NT2/D1 (cell line): Measurements from ENCODE around the gene PRKAG2.

Source experiments
- DNase-seq: peaks from one replicate; pipeline ENCODE4 v3.0.0-alpha.2; 2011; ENCODE audit warnings: low read depth, low spot score
- H3K27me3 ChIP-seq: 2 replicates; pipeline ENCODE4 v1.6.0; 2011; ENCODE audit warnings: mild to moderate bottlenecking; ENCODE audit not compliant: insufficient read length, insufficient read depth
- H3K36me3 ChIP-seq: 2 replicates; pipeline ENCODE4 v1.6.1; 2011; ENCODE audit warnings: mild to moderate bottlenecking, low read length, mixed read lengths; ENCODE audit not compliant: insufficient read depth, insufficient read length
- H3K4me1 ChIP-seq: 2 replicates; pipeline ENCODE4 v1.5.1; 2011; ENCODE audit not compliant: insufficient read depth, insufficient read length
- H3K4me3 ChIP-seq: 2 replicates; pipeline ENCODE4 v1.5.1; 2011; ENCODE audit warnings: low read depth; ENCODE audit not compliant: insufficient read length
- H3K9ac ChIP-seq: 2 replicates; pipeline ENCODE4 v1.6.0; 2011; ENCODE audit warnings: low read depth; ENCODE audit not compliant: insufficient read length
- H3K9me3 ChIP-seq: 2 replicates; pipeline ENCODE4 v1.5.1; 2011; ENCODE audit warnings: mild to moderate bottlenecking, low read length; ENCODE audit not compliant: insufficient read depth
- SUZ12 ChIP-seq: IDR thresholded peaks from 2 replicates; pipeline ENCODE4 v1.6.1; 2011; ENCODE audit not compliant: insufficient read length, insufficient read depth; ENCODE audit errors: extremely low read depth
- YY1 ChIP-seq: IDR thresholded peaks from 2 replicates; pipeline ENCODE4 v1.6.1; 2011; ENCODE audit not compliant: insufficient read length, insufficient read depth
- ZNF274 ChIP-seq: IDR thresholded peaks from 2 replicates; pipeline ENCODE4 v1.6.1; 2011; ENCODE audit warnings: mild to moderate bottlenecking, low read depth, low read length

PRKAG2 gene

DNA sequence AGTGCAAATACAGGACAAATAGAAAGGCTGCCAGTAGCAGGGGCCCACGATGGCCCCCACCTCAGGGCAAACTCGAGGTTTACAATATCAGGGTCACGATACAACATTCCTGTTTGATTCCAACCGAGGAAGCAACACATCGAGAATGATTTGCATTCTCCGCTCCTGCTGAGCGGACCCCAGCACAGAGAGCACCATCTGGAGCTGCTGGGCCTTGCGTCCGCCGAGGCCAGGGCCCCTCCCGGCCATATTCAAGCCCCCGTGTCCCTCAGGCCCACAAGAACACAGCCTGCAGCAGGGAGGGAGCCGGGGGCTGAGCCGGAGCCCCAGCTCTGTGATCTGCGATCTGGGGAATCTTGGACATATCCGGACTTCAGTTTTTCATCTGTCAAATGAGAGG lies 84.3 kb downstream of the PRKAG2 start:
- H3K4me3 ChIP-seq, result no peak overlapping the region
- no peak for TF ChIP-seq ZNF274
- no peak for TF ChIP-seq YY1
- no peak for TF ChIP-seq SUZ12
- peaks cover 11% of the 10 kb centered on the region for H3K4me1 ChIP-seq
- DNase-seq, result no peak
- no peaks in the 10 kb centered on the region for H3K27me3 ChIP-seq
- no peaks in the 10 kb centered on the region for H3K36me3 ChIP-seq
- H3K9ac ChIP-seq, result no peak overlapping the region
- no peaks in the 10 kb centered on the region for H3K9me3 ChIP-seq

DNA sequence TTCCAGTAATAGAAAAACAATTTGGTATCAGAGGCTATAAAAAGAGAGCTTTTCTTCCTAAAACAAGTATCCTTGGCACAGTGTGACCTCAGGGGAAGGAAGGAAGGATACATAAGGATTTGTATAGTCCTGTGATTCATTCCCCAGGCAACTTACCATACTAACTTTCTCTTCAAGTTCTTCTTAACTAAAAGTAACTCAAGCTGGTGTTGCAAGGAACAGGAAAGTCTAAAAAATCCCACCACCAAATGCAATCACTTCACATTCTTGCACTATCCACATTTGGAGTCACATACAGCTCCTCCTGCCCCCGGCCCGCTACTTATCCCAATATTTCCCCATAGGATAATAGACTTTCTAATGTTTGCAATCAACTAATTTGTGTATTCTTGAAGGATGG lies 84.8 kb downstream of the PRKAG2 start:
- H3K4me1 ChIP-seq, result peaks cover 11% of the 10 kb centered on the region
- TF ChIP-seq YY1 (no peak), ZNF274 (no peak), SUZ12 (no peak)
- no peaks in the 10 kb centered on the region for H3K27me3 ChIP-seq
- H3K36me3 ChIP-seq, result no peaks in the 10 kb centered on the region
- no peak overlapping the region for H3K9ac ChIP-seq
- no peaks in the 10 kb centered on the region for H3K9me3 ChIP-seq
- no peak overlapping the region for H3K4me3 ChIP-seq
- DNase-seq, result no peak

DNA sequence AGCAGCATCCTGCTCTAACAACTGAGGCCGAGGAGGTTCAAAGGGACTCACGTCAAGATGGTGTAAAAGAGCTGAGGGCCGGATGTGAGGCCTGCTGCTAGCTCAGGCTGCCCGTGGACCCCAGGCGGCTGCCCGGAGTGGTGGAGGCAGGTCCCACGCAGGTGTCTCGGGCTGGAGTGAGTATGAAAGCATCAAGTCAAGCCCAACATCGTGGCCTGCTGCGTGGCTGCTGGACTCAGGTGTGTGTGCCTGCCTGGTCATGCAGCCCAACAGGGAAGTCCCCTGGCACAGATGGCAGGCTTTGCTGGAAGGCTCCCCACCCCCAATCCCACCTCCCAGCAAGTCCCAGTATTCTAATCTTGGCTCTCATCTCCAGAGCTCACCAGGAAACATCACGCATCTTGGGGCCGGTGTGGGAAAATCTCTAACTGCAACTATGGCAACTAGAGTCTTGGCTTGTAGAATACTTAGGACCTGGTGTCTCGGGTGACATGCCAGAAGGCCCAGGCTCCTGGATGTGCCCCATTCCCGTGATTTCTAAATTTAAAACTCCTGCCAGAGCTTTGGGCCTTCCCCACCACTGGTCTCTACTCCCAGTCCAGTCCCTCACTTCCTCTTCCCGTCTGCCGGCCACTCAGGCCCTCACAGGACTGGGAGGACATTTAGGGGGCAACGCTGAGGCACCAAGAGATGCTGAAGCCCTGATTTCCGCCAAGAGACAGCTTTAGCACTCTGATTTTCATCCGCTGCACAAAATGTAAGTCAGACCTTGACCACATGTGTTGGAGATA lies 85.9 kb downstream of the PRKAG2 start:
- H3K36me3 ChIP-seq, result no peaks in the 10 kb centered on the region
- peaks cover 11% of the 10 kb centered on the region for H3K4me1 ChIP-seq
- TF ChIP-seq ZNF274 (no peak), SUZ12 (no peak), YY1 (no peak)
- no peak for DNase-seq
- H3K9me3 ChIP-seq, result no peaks in the 10 kb centered on the region
- H3K9ac ChIP-seq, result no peak overlapping the region
- no peaks in the 10 kb centered on the region for H3K27me3 ChIP-seq
- no peak overlapping the region for H3K4me3 ChIP-seq

DNA sequence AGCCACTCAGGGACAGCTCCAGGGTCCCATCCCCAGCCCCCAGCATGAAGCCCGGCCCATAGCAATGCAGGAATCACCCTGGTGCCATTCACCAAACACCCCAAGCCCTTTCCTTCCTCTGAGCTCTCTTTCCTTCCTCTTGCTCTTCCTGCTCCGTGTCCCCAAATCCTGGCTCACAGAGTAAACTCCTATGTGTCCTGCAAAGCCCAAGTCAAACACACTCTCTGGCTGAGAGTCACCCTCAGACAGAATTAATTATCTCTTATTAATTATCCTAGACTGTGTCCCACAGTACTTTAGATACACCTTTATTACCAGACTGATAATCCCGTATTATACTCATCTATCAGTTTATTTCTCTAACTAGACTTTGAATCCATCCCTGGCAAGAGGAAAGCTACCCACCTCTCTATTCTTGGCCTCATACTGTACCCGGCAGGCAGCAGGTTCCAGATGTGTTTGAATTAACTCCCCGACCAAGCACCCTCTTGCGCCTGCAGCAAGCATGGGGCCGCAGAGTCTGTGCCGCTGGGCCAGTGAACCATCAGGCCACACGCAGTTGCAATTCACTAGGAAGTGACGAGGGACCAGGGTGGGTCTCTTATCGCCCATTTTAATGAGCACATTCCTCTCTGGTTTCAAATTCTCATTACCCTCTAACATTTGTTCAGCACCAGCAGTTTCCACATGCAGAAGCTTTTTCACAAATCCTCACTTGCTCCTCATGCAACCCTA lies 86.7 kb downstream of the PRKAG2 start:
- no peak overlapping the region for H3K9ac ChIP-seq
- no peak overlapping the region for H3K4me3 ChIP-seq
- H3K4me1 ChIP-seq, result peaks cover 11% of the 10 kb centered on the region
- H3K9me3 ChIP-seq, result no peaks in the 10 kb centered on the region
- TF ChIP-seq ZNF274, result no peak
- TF ChIP-seq SUZ12, result no peak
- no peak for TF ChIP-seq YY1
- DNase-seq, result no peak
- no peaks in the 10 kb centered on the region for H3K36me3 ChIP-seq
- H3K27me3 ChIP-seq, result no peaks in the 10 kb centered on the region

DNA sequence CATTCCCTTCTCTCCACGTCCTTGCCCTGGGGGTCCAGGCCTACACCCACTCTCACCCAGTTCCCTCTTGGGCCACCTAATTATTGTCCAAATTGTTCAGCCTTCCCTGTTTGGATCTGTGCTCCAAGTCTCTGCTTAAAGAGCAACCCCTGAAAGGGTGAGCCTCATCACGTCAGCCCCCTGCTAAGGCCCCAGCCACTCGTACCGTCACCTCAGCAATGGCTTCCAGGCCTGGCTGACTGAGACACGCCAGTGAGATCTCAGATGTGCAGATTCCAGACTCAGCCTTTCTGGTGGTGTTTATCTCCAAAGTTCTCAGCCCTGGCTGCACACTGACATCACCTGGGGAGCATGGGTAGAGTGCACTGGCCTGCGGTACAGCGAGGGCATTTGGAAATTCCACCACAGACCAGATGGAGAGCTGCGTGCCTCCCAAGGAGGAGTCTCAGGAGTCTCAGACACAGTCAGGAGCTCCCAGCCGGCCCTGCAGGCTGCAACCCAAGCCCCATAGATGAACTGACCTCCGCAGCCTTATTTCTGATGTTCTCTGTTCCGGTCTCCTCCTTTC lies 87.5 kb downstream of the PRKAG2 start:
- DNase-seq, result no peak
- Histone ChIP-seq H3K36me3 (no peaks in the 10 kb centered on the region), H3K4me3 (no peak overlapping the region), H3K9me3 (no peaks in the 10 kb centered on the region), H3K4me1 (peaks cover 7% of the 10 kb centered on the region), H3K9ac (no peak overlapping the region), H3K27me3 (no peaks in the 10 kb centered on the region)
- TF ChIP-seq SUZ12 (no peak), ZNF274 (no peak), YY1 (no peak)

- H3K9ac ChIP-seq, result no peak overlapping the region
- peaks cover 1% of the 10 kb centered on the region for H3K4me1 ChIP-seq
- no peaks in the 10 kb centered on the region for H3K36me3 ChIP-seq
- TF ChIP-seq YY1, result no peak
- TF ChIP-seq ZNF274, result no peak
- TF ChIP-seq SUZ12, result no peak
- H3K4me3 ChIP-seq, result no peak overlapping the region
- no peak for DNase-seq
- H3K9me3 ChIP-seq, result no peaks in the 10 kb centered on the region
- peaks cover 6% of the 10 kb centered on the region for H3K27me3 ChIP-seq
These were observed 89.6 kb downstream of the PRKAG2 start for GRCh38 chr7:151787348-151787747.

- no peaks in the 10 kb centered on the region for H3K9me3 ChIP-seq
- H3K4me3 ChIP-seq, result no peak overlapping the region
- H3K27me3 ChIP-seq, result peaks cover 6% of the 10 kb centered on the region
- peaks cover 1% of the 10 kb centered on the region for H3K4me1 ChIP-seq
- no peaks in the 10 kb centered on the region for H3K36me3 ChIP-seq
- no peak overlapping the region for H3K9ac ChIP-seq
- no peak for DNase-seq
- TF ChIP-seq YY1 (no peak), SUZ12 (no peak), ZNF274 (no peak)
These were observed 90.0 kb downstream of the PRKAG2 start for GRCh38 chr7:151786936-151787335.
